NCI-H2081 treated with DMSO at 0.1 percent for 48 hours (cell line): Measurements from ENCODE around the gene GRPEL2.
"Not testable (repeated sequence)": the region's sequence is repeated elsewhere in the genome, so short reads cannot be mapped to it uniquely, and the experiment has no call there.

Experiments used
- DNase-seq: peaks from one replicate; lab custom pipeline; 2025; lab: John Stamatoyannopoulos, UW

Gene GRPEL2

DNA sequence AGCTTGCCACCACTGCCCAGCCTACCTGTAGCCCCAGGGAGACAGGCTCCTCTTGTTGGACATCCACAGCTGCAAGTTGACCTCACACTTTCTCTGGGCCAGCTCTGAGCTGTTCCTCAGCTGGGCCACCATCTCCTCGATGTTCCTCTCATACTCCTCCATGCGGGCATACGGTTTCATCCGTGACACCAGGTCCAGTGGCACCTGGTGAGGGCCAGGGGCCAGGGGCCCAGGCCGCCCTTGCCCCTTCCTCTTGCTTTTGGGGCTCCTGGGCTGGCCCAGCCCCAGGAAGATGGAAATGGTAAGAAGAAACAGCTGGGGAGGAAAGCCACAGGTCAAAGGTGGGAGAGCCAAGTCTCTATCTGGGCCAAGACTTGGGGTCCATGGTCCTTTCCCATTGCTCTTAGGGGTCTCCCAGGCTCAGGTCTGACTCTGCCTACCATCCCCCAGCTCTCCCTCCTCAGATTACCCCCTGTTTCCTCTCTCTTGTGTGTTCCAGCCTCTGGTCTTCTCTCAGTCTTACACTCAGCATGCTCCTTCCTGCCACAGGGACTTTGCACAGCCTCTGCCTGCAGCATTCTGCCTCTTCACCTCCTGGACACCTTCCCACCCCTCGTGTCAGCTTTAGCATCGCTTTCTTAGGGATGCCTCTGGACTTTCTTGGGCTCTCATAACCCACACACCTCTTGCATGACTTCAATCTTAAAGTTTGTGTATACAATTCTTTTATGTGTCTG, 31.6 kb downstream of the GRPEL2 start:
- no peak for DNase-seq

DNA sequence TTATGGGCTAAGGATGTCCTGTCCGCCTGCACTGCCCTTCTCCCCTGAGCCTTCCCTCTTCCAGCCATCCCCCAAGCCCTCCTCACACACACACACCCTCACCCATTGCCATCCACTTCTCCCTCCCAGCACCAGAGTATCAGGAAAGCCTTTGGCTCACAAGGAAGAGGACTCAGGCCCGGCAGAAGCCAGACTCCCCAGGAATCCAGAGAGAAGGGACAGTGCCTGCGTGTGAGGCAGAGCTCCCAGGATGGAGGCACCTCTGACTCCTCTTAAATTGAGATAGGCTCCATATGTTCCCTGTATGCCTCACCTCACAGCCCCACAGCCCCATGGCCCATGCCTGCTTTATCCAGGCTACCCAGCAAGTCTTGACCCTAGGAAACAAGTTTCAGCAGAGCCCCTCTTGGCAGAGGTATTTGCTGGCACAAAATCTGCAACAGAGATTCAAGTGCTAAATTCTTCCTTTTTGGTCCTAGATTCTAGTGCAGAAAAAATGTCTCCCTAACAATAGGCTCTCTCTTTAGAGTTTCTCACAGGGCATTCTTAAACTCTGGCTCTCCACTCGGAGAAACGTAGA, 33.0 kb downstream of the GRPEL2 start:
- DNase-seq, result no peak

DNA sequence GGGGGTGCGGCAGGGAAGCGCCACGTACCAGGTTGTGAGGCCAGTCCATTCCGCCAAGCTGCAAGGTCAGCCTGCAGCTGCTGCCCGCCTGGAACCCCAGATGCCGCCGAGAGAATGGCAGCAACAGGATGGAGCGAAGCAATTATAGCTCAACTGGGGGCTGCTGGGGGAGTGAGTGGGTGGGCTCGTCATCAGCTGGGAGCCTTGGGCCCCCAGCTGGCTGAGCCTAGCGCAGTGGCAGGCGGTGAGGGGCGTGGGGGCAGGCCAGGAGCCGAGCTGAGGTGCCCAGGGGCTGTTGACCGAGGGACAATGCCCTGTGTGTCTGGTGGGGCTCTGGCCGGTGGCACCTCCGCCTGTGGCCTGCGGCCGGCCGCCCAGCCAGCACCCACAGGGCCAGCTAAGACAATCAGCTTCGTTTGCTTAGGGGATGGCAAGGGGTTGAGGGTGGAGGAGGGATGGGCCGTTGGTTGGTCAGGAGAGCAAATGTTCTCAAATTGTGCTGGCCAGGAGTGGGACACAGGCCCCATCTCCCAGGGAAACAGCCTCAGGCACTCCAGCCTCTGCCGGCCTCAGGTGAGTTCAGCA, 34.0 kb downstream of the GRPEL2 start, which contains the start of gene IL17B:
Gene IL17B (minus strand): TSS at position 116 of the 585 bp plus-strand sequence. CDS start 67 bp downstream, at position 49.
- DNase-seq, result no peak

DNA sequence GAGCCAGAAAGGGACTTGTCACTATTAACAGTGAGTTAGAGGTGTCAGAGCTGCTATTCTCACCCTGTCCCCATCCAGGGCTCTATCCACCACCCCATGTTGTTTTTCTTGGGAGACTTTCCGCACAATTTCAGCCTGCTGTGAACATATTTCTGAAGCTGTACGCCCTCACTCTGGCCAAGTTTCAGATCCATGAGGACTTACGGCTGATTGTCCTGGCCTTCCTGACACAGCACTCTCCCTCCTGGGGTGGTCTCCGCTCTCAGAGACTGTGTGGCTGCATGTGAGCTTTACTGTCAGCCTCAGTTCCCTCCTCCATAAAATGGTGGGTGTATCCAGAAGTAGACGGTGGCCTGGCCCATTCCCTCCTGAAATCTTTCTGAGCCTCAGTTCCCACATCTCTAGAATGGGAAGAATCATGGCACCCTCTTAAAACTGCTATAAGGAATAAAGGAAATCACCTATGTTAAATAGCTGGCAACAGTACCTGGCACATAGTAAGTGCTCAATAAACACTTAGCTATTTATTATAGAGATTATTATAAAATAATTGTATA, 34.6 kb downstream of the GRPEL2 start:
- no peak for DNase-seq

DNA sequence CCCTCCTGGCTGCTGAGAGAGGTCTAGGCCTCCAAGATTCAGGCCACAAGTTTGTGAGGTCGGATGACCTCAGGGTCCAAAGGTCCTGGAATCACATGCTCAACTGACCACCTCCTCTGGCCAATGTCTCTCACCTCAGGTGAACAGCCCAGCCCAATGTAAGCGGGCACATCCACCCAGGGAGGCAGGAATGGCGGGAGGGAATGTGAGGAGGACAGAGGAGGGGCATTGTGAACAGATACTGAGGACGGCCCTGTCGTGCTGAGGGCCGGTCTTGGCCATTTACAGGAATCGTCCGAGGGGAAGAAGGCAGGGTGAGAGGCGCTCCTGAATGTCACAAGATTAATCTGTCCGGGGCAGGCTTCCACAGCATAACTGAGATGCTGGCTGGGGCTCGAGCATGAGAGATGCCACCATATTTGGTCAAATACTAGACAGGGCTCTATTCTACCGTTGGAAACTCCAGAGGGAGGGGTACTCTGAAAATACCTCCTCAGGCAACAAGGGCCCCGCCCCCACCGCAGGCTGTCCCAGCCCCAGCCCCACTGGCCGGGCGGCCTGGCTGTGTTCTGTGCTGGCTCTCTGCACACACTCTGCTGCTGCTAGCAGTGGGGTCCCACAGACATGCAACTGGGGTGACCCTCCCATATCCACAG, 35.3 kb downstream of the GRPEL2 start:
- no peak for DNase-seq

DNA sequence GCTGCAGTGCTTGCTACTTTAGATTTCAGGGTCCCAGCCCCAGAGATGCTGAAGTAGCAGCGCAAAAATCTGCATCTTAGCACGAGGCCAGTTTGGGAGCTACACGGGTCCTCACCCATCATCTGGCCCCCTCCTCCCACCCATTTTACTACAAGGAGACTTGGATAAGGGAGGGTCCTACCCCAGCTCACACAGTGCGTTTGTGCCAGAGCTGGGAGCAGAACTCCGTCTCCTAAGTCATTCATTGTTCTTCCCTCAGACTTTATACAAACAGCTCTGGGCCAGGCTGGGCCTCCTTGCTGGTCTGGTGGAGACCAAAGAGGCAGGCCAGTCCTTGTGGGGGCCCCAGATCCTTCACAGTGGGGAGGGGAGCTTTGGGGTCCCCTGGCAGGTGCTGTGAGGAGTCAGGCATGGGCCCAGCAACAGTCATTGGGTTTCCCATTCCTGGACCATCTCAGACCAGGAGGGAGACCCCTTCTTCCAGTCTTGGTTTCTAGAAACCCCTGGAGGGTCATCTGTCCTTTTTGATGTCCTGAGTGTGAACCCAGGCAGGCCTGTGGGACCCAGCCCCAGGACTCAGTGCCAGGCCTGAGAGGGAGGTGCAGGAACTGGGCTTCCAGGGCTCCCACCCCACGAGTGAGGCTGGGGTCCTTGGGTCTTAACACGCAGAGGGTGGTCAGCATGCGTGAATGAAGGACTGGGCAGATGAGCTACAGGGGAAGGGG, 36.1 kb downstream of the GRPEL2 start:
- no peak for DNase-seq

DNA sequence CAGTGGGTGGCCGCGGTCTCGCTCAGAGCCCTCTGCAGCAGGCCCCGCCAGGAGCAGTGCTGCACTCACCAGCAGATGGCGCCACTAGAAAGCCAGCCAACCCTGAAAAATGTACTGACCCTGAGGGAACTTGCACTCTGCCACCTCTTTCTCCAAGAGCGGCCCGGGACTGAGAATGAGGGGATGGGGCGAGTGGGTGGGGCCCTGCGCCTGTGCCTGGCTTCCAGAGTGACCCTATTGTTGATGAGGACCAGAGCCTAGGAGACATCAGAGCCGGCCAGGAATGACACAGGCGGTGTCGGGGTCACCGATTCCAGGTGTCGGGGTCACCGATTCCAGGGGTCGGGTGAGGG, 36.7 kb downstream of the GRPEL2 start:
- DNase-seq, result no peak

DNA sequence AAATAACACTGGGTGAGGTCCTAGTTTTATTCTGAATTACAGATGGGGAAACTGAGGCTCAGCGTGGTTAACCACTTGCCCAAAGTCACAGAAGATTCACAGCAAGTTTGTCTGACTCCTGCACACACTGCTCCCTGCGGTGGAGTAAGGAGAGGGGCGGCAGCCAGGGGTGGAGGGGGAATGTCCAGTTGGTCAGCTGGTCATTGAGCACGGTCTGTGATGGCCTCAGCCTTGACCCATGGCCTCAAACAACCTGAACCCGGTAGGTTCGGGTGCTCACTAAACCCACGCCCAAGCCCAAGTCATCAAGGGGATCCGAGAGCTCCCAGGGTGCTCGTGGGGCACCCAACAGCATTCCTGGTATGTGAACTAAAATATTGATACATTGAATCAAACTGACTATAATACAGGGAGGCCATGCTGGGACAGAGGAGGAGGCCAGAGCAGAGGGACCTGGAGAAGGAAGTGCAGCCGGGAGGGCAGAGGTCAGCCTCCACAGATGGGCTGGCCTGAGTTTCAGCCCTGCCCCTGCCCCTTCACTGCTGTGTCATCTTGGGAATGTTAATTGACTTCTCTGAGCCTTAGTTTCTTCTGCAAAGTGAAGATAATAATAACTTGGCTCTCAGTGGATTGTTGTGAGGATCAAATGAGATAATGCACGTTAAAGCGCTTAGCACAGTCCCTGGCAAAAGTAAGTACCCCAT, 37.4 kb downstream of the GRPEL2 start:
- DNase-seq, result no peak

- DNase-seq, result no peak
Measured at GRCh38 chr5:149383399-149383798, 38.1 kb downstream of the GRPEL2 start.

DNA sequence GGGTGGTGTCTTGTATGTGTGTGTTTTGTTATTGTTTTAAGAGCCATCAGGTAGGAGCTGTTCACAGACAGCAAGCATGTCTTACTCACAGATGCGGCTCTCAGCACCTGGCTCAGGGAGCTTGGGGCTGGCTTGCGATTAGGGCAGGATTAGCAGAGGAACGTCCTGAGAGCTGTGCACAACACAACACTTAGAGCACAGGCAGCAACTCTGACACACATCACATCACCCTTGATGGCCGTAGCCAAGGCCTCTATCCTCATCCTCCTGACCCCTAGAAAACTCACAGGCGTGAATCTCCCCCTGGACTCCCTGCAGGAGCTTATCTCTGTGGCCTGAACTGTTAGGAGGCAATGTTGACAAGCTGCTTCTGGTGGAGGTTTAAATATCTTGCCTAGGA, 40.9 kb downstream of the GRPEL2 start:
- DNase-seq, result no peak

GRCh38 chr5:149387081-149387631, 41.9 kb downstream of the GRPEL2 start:
- no peak for DNase-seq

- DNase-seq, result no peak
Measured at GRCh38 chr5:149387982-149388381, 42.7 kb downstream of the GRPEL2 start.

- DNase-seq, result no peak
Measured at GRCh38 chr5:149388498-149389190, 43.3 kb downstream of the GRPEL2 start.

DNA sequence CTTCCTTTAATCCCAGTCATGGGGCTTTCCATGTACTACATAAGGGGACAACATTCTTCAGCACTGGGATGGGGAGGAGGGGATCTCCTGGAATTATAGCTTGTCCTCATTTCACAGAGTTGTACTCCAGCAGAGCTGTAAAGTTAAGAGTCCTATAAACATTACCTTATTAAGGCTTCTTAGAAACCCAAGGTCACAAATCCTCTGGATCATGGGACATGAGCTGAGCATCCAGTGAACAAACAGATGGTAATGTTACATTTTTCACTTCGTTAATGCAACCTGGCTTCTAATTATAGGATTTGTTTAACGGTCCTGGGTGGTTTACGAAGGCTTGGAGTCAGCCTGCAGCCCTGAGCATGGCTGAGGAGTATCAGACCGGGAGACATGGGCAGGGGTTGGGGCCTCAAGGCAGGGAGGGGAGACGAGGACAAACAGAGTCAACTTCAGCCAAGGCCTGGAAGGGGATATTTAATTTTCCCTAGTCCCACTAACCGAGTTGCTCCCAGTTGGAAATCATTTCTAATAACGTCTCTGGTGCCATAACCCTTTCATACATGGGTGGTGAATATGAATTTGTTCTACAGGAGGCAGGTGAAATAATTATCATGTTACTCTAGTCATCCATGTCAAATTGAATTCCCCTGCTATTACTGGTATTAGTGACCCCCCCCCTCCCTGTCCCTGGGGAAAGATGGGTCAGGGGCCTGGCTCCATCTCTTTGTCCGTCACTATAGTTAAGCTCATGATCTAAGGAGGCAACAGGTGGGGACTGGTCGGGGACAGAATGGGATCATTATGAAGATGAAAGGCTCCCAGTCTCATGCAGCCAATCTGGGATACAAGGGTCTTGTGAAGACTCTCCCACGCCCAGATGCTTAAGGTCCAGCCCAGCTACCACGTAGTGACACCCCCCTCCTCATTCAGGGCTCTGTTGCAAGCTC, 44.5 kb downstream of the GRPEL2 start:
- no peak for DNase-seq

GRCh38 chr5:149391076-149391475, 45.8 kb downstream of the GRPEL2 start:
- not testable (repeated sequence) for DNase-seq

DNA sequence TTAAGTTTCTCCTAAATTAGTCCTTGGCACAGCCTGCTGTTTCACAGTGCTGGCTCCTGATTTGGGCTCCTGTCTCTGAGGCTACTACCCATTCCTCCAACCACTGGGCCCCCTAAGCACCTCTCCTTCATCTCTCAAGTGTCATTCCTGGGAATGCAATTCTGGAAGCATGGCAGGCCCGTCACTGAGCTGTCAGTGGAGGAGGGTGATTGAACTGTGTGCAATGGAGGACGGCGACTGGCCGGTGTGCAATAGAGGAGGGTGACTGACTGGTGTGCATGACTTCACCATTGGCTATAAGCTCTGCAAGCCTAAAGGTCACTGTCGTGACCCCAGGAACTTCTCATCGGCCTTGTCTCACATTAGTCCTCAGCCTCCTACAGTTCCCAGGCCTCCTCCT, 46.2 kb downstream of the GRPEL2 start:
- DNase-seq, result no peak

DNA sequence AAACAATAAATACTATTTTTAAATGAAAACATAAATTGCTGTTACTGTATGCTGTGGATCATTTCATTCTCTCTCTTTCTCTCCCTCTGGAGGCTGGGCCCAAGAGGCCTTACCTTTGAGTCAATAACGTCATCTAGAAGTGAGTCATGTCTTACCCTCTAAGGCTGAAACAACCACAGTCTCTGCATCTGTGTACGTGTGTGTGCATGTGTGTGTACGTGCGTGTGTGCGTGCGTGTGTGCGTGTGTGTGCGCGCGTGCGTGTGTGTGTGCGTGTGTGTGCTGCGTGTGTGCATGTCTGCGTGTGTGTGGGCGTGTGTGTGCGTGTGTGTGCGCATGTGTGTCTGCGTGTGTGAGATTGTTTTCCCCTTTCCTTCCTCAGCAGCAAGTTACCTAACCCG, 47.4 kb downstream of the GRPEL2 start:
- DNase-seq, result no peak

GRCh38 chr5:149394996-149395395, 49.7 kb downstream of the GRPEL2 start:
- not testable (repeated sequence) for DNase-seq

DNA sequence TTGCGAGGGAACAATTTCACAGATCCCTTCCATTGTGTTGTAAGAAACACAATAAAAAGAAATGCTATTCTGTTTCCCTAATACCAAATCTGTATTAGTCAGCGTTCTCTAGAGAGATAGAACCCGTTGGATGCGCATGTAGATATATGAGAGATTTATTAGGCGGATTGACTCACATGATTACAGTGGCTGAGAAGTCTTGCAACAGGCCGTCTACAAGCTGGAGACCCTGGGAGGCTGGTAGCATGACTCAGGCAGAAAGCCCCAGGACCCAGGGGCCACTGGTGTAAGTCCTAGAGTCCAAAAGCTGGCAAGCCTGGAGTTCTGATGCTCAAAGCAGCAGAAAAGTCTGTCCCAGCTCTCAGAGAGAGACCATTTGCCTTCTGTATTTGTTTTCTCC, 52.2 kb downstream of the GRPEL2 start:
- no peak for DNase-seq
